ENCODE data around the gene ELAVL1. TPM values are rescaled to one million over a fixed set of nuclear protein-coding genes. Genes with fewer than 3 reads are reported as not detected.
A peak's percentile ranks its signal among the peaks of the same experiment; 100 is the strongest.

The ELAVL1 gene
- total and polyA plus RNA-seq, 2 of the 13 experiments (the other 11 are each of a cell fraction or from before 2014, with no cell fraction given): 27.9 to 38.4 TPM

GRCh38 chr19:7962644-7963268, 42.7 kb downstream of the ELAVL1 start:
- 75% methylated on average over 20 of the region's 22 CpGs for WGBS (ENCODE audit: low lambda C conversion rate)
- H3K4me3 ChIP-seq (replicated peaks in 1 of 3; ENCODE audit: insufficient read depth in 1 of 3, low read depth in 2 of 3, low read length in 3 of 3): no peak overlapping the region
- peaks cover 24% of the 10 kb centered on the region for H3K4me1 ChIP-seq (ENCODE audit: insufficient read depth, low read length)
- DNase-seq (ENCODE audit: low spot score) (no peak), ATAC-seq (peak; percentile 29; the same call in 1 of the 3 replicates), FAIRE-seq (peak; percentile 60)
- H3K27me3 ChIP-seq (ENCODE audit: control insufficient read depth in 1 of 2, insufficient read depth in 2 of 2, low read length in 2 of 2): no peaks in the 10 kb centered on the region
- H3K9ac ChIP-seq (ENCODE audit: insufficient read depth, low read depth, low read length): no peak overlapping the region
- no peaks in the 10 kb centered on the region for H3K79me2 ChIP-seq (ENCODE audit: insufficient read depth, low read length)
- in situ Hi-C loops (cut with HindIII; ENCODE audit: extremely low pct_ligation_motif_present, low pct_unique_long_range_greater_than_20kb): no loop called here
- intact Hi-C loops (cut with micrococcal nuclease; ENCODE audit: unreplicated experiment): no loop called here
- BruUV-seq (replicated peaks): TSS peak; percentile 33
- H3K9me3 ChIP-seq (ENCODE audit: low read length): no peaks in the 10 kb centered on the region
- ChIA-PET POLR2A (no interaction called here), CTCF (ENCODE audit: low intra/inter-chr PET ratio, low total read pairs) (no interaction called here)
- H3K4me2 ChIP-seq (ENCODE audit: low read depth, low read length): peak overlapping the region; percentile 36
- H2AFZ ChIP-seq (ENCODE audit: low read length): no peak overlapping the region
- peaks cover 14 to 70% of the 10 kb centered on the region in 2 experiments for H3K36me3 ChIP-seq (replicated peaks in 1 of 2; ENCODE audit: control insufficient read depth in 1 of 2, insufficient read depth in 2 of 2, low read length in 2 of 2)
- peak overlapping the region; percentile 37 for H3K27ac ChIP-seq (ENCODE audit: extremely low read length, insufficient read depth, low read length)
- H4K20me1 ChIP-seq (ENCODE audit: insufficient read depth, low read length): no peaks in the 10 kb centered on the region
- TF ChIP-seq GFI1 (CRISPR knock-in tag; IDR thresholded peaks at IDR 0.05; ENCODE audit: borderline replicate concordance): no peak
- TF ChIP-seq, protein P1, sequence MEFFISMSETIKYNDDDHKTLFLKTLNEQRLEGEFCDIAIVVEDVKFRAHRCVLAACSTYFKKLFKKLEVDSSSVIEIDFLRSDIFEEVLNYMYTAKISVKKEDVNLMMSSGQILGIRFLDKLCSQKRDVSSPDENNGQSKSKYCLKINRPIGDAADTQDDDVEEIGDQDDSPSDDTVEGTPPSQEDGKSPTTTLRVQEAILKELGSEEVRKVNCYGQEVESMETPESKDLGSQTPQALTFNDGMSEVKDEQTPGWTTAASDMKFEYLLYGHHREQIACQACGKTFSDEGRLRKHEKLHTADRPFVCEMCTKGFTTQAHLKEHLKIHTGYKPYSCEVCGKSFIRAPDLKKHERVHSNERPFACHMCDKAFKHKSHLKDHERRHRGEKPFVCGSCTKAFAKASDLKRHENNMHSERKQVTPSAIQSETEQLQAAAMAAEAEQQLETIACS (CRISPR knock-in tag; IDR thresholded peaks at IDR 0.05): no peak
- peak; percentile 96 for TF ChIP-seq ZBTB38 (CRISPR knock-in tag; IDR thresholded peaks at IDR 0.05)
- no peak for TF ChIP-seq REL (CRISPR knock-in tag; conservative IDR thresholded peaks at IDR 0.05)
- TF ChIP-seq, protein P2, sequence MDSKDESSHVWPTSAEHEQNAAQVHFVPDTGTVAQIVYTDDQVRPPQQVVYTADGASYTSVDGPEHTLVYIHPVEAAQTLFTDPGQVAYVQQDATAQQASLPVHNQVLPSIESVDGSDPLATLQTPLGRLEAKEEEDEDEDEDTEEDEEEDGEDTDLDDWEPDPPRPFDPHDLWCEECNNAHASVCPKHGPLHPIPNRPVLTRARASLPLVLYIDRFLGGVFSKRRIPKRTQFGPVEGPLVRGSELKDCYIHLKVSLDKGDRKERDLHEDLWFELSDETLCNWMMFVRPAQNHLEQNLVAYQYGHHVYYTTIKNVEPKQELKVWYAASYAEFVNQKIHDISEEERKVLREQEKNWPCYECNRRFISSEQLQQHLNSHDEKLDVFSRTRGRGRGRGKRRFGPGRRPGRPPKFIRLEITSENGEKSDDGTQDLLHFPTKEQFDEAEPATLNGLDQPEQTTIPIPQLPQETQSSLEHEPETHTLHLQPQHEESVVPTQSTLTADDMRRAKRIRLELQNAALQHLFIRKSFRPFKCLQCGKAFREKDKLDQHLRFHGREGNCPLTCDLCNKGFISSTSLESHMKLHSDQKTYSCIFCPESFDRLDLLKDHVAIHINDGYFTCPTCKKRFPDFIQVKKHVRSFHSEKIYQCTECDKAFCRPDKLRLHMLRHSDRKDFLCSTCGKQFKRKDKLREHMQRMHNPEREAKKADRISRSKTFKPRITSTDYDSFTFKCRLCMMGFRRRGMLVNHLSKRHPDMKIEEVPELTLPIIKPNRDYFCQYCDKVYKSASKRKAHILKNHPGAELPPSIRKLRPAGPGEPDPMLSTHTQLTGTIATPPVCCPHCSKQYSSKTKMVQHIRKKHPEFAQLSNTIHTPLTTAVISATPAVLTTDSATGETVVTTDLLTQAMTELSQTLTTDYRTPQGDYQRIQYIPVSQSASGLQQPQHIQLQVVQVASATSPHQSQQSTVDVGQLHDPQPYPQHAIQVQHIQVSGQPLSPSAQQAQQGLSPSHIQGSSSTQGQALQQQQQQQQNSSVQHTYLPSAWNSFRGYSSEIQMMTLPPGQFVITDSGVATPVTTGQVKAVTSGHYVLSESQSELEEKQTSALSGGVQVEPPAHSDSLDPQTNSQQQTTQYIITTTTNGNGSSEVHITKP (CRISPR knock-in tag; IDR thresholded peaks at IDR 0.05; ENCODE audit: low read depth): no peak
- peak; percentile 64 for TF ChIP-seq AGO2 (optimal IDR thresholded peaks at IDR 0.05; ENCODE audit: low read depth, low read length)
- no peak for TF ChIP-seq ZNF691 (CRISPR knock-in tag; IDR thresholded peaks at IDR 0.05; ENCODE audit: borderline replicate concordance, low read depth)
- no peak for TF ChIP-seq HCFC1 (IDR thresholded peaks at IDR 0.05; ENCODE audit: low read depth, low read length)
- no peak for TF ChIP-seq U2AF2 (IDR thresholded peaks at IDR 0.05; ENCODE audit: low read depth, low read length)
- 0 out of 2 replicates have a peak, but pooled peaks have one; percentile 40 for TF ChIP-seq MAFG (CRISPR knock-in tag; IDR thresholded peaks at IDR 0.05)
- TF ChIP-seq, protein P3, sequence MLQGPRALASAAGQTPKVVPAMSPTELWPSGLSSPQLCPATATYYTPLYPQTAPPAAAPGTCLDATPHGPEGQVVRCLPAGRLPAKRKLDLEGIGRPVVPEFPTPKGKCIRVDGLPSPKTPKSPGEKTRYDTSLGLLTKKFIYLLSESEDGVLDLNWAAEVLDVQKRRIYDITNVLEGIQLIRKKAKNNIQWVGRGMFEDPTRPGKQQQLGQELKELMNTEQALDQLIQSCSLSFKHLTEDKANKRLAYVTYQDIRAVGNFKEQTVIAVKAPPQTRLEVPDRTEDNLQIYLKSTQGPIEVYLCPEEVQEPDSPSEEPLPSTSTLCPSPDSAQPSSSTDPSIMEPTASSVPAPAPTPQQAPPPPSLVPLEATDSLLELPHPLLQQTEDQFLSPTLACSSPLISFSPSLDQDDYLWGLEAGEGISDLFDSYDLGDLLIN (CRISPR knock-in tag; IDR thresholded peaks at IDR 0.05; ENCODE audit: borderline replicate concordance): no peak
- TF ChIP-seq, protein P4, sequence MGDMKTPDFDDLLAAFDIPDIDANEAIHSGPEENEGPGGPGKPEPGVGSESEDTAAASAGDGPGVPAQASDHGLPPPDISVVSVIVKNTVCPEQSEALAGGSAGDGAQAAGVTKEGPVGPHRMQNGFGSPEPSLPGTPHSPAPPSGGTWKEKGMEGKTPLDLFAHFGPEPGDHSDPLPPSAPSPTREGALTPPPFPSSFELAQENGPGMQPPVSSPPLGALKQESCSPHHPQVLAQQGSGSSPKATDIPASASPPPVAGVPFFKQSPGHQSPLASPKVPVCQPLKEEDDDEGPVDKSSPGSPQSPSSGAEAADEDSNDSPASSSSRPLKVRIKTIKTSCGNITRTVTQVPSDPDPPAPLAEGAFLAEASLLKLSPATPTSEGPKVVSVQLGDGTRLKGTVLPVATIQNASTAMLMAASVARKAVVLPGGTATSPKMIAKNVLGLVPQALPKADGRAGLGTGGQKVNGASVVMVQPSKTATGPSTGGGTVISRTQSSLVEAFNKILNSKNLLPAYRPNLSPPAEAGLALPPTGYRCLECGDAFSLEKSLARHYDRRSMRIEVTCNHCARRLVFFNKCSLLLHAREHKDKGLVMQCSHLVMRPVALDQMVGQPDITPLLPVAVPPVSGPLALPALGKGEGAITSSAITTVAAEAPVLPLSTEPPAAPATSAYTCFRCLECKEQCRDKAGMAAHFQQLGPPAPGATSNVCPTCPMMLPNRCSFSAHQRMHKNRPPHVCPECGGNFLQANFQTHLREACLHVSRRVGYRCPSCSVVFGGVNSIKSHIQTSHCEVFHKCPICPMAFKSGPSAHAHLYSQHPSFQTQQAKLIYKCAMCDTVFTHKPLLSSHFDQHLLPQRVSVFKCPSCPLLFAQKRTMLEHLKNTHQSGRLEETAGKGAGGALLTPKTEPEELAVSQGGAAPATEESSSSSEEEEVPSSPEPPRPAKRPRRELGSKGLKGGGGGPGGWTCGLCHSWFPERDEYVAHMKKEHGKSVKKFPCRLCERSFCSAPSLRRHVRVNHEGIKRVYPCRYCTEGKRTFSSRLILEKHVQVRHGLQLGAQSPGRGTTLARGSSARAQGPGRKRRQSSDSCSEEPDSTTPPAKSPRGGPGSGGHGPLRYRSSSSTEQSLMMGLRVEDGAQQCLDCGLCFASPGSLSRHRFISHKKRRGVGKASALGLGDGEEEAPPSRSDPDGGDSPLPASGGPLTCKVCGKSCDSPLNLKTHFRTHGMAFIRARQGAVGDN (CRISPR knock-in tag; IDR thresholded peaks at IDR 0.05): peak; percentile 35; the same call in 1 of the 2 replicates
